Measurements from ENCODE around the gene STK38. TPM values are rescaled to one million over a fixed set of nuclear protein-coding genes. Genes with fewer than 3 reads are reported as not detected.

Gene STK38
- total RNA-seq, 1 experiment from 2014 or later, result 20.1 TPM

DNA sequence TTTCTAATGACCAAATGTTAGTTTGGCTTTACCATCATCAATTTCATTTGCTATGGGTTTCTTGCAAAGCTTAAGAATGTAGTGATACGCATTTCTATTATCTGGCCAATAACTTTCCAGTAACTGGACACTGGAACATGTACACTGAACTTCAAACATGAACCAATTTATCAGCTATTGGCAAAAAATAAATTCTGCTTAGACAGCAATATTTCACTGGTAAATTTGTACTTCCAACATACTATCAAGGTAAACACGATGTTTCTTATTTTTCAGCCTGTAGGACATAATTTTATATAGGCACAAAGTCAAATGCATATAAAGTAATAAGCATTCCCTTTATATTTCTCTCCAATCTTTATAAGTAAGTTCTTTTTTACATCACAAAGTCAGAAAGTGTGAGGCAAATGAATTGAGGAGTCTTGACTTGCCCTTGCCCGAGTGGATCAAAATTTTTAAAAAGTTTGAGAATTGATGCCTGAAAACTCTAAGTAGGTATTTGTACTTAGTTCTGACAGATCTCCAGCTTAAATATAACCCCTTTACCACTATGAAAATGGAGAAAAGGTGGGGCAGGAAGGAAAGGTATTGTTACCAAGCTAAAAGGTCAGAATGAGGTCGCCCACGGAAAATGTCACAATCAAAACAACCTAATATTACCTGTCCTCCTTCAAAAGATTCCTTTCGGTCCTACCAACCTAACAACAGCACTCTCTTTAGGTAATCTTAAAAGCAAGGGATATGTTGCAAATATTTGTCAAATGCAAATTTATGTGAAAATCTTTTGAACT is 41.3 kb downstream of the STK38 start:
- no TSS peak for BruUV-seq (replicated peaks)
- ChIA-PET POLR2A (no interaction called here), CTCF (no interaction called here)

More for the DNA sequence above, 41.3 kb downstream of the STK38 start:
- Histone ChIP-seq H3K4me3 (replicated peaks in 1 of 2; ENCODE audit: low read depth in 1 of 2, low read length in 2 of 2) (no peak overlapping the region), H3K9ac (ENCODE audit: low read length) (no peak overlapping the region), H3K9me3 (ENCODE audit: control insufficient read depth in 1 of 2, insufficient read depth in 1 of 2, low read depth in 1 of 2, low read length in 2 of 2) (no peaks in the 10 kb centered on the region), H3K27ac (ENCODE audit: low read depth, low read length) (no peak overlapping the region), H3K9me2 (ENCODE audit: insufficient read depth) (no peaks in the 10 kb centered on the region), H3K4me1 (ENCODE audit: control insufficient read depth in 1 of 2, insufficient read depth in 2 of 2, low read length in 2 of 2) (0 out of 4 replicates have a peak, but pooled peaks cover 0 to 5% of the 10 kb centered on the region in 2 experiments), H2AFZ (ENCODE audit: low read depth, low read length, poor library complexity, severe bottlenecking) (no peak overlapping the region), H3K36me3 (ENCODE audit: control insufficient read depth in 1 of 2, insufficient read depth in 2 of 2, low read length in 2 of 2) (no peaks in the 10 kb centered on the region), H3K27me3 (ENCODE audit: insufficient read depth, low read length) (no peaks in the 10 kb centered on the region), H3K4me2 (ENCODE audit: low read length) (no peak overlapping the region), H4K20me1 (ENCODE audit: insufficient read depth) (no peaks in the 10 kb centered on the region), H3K79me2 (ENCODE audit: insufficient read depth, low read length) (no peaks in the 10 kb centered on the region)
- RAD21 ChIA-PET (ENCODE audit: low non-redundant PET in 1 of 2, low total read pairs in 2 of 2, uncharacterized antibody in 2 of 2, unreplicated experiment in 2 of 2), result no interaction called here
- TF ChIP-seq, protein P1, sequence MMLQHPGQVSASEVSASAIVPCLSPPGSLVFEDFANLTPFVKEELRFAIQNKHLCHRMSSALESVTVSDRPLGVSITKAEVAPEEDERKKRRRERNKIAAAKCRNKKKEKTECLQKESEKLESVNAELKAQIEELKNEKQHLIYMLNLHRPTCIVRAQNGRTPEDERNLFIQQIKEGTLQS (IDR thresholded peaks at IDR 0.05), result no peak
- no peak for TF ChIP-seq REST (IDR thresholded peaks at IDR 0.05; ENCODE audit: low read depth)
- TF ChIP-seq EGR1 (IDR thresholded peaks at IDR 0.05; ENCODE audit: low read depth), result no peak
- no peak for TF ChIP-seq EZH2phosphoT487 (IDR thresholded peaks at IDR 0.05; ENCODE audit: borderline replicate concordance)
- no peak for TF ChIP-seq SRF (IDR thresholded peaks at IDR 0.05; ENCODE audit: low read depth)
- TF ChIP-seq TCF7L2 (IDR thresholded peaks at IDR 0.05; ENCODE audit: borderline replicate concordance, extremely low read depth, insufficient read depth, insufficient read length), result no peak
- TF ChIP-seq JUND (IDR thresholded peaks at IDR 0.05), result no peak
- TF ChIP-seq ELF1 (IDR thresholded peaks at IDR 0.05; ENCODE audit: borderline replicate concordance, low read depth), result no peak
- TF ChIP-seq ZNF274 (IDR thresholded peaks at IDR 0.05; ENCODE audit: low read depth, low read length), result no peak
- no peak for TF ChIP-seq ZFX (IDR thresholded peaks at IDR 0.05)
- TF ChIP-seq POLR2A (IDR thresholded peaks at IDR 0.05; ENCODE audit: borderline replicate concordance, extremely low read depth, insufficient read depth, insufficient read length), result no peak
- no peak for TF ChIP-seq RAD21 (IDR thresholded peaks at IDR 0.05; ENCODE audit: low read depth)
- no peak for TF ChIP-seq FOSL1 (IDR thresholded peaks at IDR 0.05; ENCODE audit: low read depth)
- TF ChIP-seq, protein P2, sequence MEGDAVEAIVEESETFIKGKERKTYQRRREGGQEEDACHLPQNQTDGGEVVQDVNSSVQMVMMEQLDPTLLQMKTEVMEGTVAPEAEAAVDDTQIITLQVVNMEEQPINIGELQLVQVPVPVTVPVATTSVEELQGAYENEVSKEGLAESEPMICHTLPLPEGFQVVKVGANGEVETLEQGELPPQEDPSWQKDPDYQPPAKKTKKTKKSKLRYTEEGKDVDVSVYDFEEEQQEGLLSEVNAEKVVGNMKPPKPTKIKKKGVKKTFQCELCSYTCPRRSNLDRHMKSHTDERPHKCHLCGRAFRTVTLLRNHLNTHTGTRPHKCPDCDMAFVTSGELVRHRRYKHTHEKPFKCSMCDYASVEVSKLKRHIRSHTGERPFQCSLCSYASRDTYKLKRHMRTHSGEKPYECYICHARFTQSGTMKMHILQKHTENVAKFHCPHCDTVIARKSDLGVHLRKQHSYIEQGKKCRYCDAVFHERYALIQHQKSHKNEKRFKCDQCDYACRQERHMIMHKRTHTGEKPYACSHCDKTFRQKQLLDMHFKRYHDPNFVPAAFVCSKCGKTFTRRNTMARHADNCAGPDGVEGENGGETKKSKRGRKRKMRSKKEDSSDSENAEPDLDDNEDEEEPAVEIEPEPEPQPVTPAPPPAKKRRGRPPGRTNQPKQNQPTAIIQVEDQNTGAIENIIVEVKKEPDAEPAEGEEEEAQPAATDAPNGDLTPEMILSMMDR (IDR thresholded peaks at IDR 0.05 in 2 of 3, conservative IDR thresholded peaks at IDR 0.05 in 1 of 3; ENCODE audit: borderline replicate concordance in 1 of 3, insufficient read depth in 1 of 3, low read depth in 2 of 3, low read length in 2 of 3), result no peak
- TF ChIP-seq, protein P3, sequence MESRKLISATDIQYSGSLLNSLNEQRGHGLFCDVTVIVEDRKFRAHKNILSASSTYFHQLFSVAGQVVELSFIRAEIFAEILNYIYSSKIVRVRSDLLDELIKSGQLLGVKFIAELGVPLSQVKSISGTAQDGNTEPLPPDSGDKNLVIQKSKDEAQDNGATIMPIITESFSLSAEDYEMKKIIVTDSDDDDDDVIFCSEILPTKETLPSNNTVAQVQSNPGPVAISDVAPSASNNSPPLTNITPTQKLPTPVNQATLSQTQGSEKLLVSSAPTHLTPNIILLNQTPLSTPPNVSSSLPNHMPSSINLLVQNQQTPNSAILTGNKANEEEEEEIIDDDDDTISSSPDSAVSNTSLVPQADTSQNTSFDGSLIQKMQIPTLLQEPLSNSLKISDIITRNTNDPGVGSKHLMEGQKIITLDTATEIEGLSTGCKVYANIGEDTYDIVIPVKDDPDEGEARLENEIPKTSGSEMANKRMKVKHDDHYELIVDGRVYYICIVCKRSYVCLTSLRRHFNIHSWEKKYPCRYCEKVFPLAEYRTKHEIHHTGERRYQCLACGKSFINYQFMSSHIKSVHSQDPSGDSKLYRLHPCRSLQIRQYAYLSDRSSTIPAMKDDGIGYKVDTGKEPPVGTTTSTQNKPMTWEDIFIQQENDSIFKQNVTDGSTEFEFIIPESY (IDR thresholded peaks at IDR 0.05; ENCODE audit: extremely low read depth, insufficient replicate concordance, low read length), result no peak
- no peak for TF ChIP-seq YY1 (IDR thresholded peaks at IDR 0.05; ENCODE audit: extremely low read depth, insufficient replicate concordance, low read depth, low read length)
- no peak for TF ChIP-seq MAX (IDR thresholded peaks at IDR 0.05)
- TF ChIP-seq SIN3A (IDR thresholded peaks at IDR 0.05; ENCODE audit: low read depth), result no peak
- no peak for TF ChIP-seq CBX3 (IDR thresholded peaks at IDR 0.05; ENCODE audit: low read depth)
- no peak for TF ChIP-seq POLR2AphosphoS5 (IDR thresholded peaks at IDR 0.05; ENCODE audit: low read depth, low read length)
- no peak for ATAC-seq
- DNase-seq (ENCODE audit: low read depth, low spot score), result no peak
- intact Hi-C loops (cut with micrococcal nuclease), result no loop called here

Measured in HCT116 (cell line).